H1 (cell line): ENCODE results near the gene RPS6KC1. TPM values are rescaled to one million over a fixed set of nuclear protein-coding genes. Genes with fewer than 3 reads are reported as not detected.

Experiments
- CTCF ChIA-PET: fragments of 300-600 bp; sonication (Branson Sonifier 250); formaldehyde crosslinking; loops from one replicate; lab custom pipeline; 2021; ENCODE audit not compliant: partially characterized antibody; lab: Charles Lee
- POLR2A ChIA-PET: fragments of 300-600 bp; sonication (Branson Sonifier 250); formaldehyde crosslinking; loops from one replicate; lab custom pipeline; 2021; ENCODE audit warnings: inconsistent platforms; ENCODE audit not compliant: partially characterized antibody; lab: Charles Lee
- DNase-seq, 2 experiments: peaks; one replicate each; pipeline versions ENCODE4 v3.0.0 to v3.0.0-alpha.2; 2010 to 2022; ENCODE audit warnings: low spot score in 2 of 2, low read depth in 1 of 2, mixed read lengths in 1 of 2
- FAIRE-seq: peaks from 2 replicates; lab custom pipeline; 2011; peaks lifted over from hg19 to GRCh38; lab: Jason Lieb, UNC
- H2AFZ ChIP-seq: 2 replicates; pipeline ENCODE4 v1.8.1; 2012; ENCODE audit warnings: low read length, inconsistent platforms
- H2AK5ac ChIP-seq: 2 replicates; pipeline ENCODE4 v1.6.1; 2013; ENCODE audit warnings: low read depth, low read length
- H2BK120ac ChIP-seq: replicated peaks from 2 replicates; pipeline ENCODE3; 2013; ENCODE audit warnings: low read depth, low read length, inconsistent platforms
- H2BK12ac ChIP-seq: 2 replicates; pipeline ENCODE4 v1.6.1; 2013; ENCODE audit warnings: low read depth, low read length
- H2BK15ac ChIP-seq: 2 replicates; pipeline ENCODE4 v1.6.1; 2013; ENCODE audit warnings: low read length
- H2BK20ac ChIP-seq: 2 replicates; pipeline ENCODE4 v1.6.1; 2013; ENCODE audit warnings: low read length
- H2BK5ac ChIP-seq: 2 replicates; pipeline ENCODE4 v1.6.1; 2013; ENCODE audit warnings: low read depth, low read length
- H3K14ac ChIP-seq: 2 replicates; pipeline ENCODE4 v1.6.1; 2013; ENCODE audit warnings: inconsistent platforms; ENCODE audit not compliant: insufficient read length
- H3K18ac ChIP-seq: 2 replicates; pipeline ENCODE4 v1.6.1; 2013; ENCODE audit warnings: low read length; ENCODE audit errors: extremely low read depth
- H3K23ac ChIP-seq: 2 replicates; pipeline ENCODE4 v1.6.1; 2013; ENCODE audit warnings: inconsistent platforms; ENCODE audit not compliant: insufficient read length
- H3K23me2 ChIP-seq: 2 replicates; pipeline ENCODE4 v1.6.1; 2013; ENCODE audit warnings: low read depth, low read length
- H3K27ac ChIP-seq: 2 replicates; pipeline ENCODE4 v1.6.1; 2011; ENCODE audit warnings: low read depth, low read length, inconsistent platforms
- H3K27me3 ChIP-seq, 4 experiments: replicated peaks in 1 of 4; 1 replicate in 1 of 4; 2 replicates in 3 of 4; pipeline versions ENCODE4 v1.6.1 to v1.8.1; 2011 to 2013; ENCODE audit warnings: low read length in 3 of 4, mild to moderate bottlenecking in 3 of 4, inconsistent platforms in 2 of 4, mixed read lengths in 2 of 4, moderate library complexity in 1 of 4; ENCODE audit not compliant: control insufficient read depth in 3 of 4, insufficient read depth in 3 of 4; ENCODE audit errors: extremely low read depth in 1 of 4
- H3K36me3 ChIP-seq, 4 experiments: 2 replicates each; pipeline versions ENCODE4 v1.6.1 to v1.8.1; 2011 to 2013; ENCODE audit warnings: mild to moderate bottlenecking in 4 of 4, low read length in 3 of 4, moderate library complexity in 2 of 4, control low read depth in 1 of 4, inconsistent platforms in 1 of 4; ENCODE audit not compliant: insufficient read depth in 4 of 4, control insufficient read depth in 2 of 4
- H3K4ac ChIP-seq: replicated peaks from 2 replicates; pipeline ENCODE3; 2013; ENCODE audit warnings: low read length, low read depth, mixed read lengths, inconsistent platforms; ENCODE audit not compliant: insufficient read length
- H3K4me1 ChIP-seq, 4 experiments: replicated peaks in 1 of 4; 1 replicate in 1 of 4; 2 replicates in 3 of 4; pipeline versions ENCODE4 v1.6.1 to v1.8.1; 2011 to 2013; ENCODE audit warnings: low read length in 3 of 4, inconsistent platforms in 2 of 4, mixed read lengths in 1 of 4; ENCODE audit not compliant: insufficient read depth in 4 of 4, control insufficient read depth in 3 of 4
- H3K4me2 ChIP-seq, 2 experiments: 2 replicates each; pipeline versions ENCODE4 v1.6.1 to v1.8.1; 2011 to 2013; ENCODE audit warnings: low read depth in 2 of 2, low read length in 2 of 2, control low read depth in 1 of 2, inconsistent platforms in 1 of 2, mild to moderate bottlenecking in 1 of 2; ENCODE audit not compliant: insufficient read depth in 1 of 2
- H3K4me3 ChIP-seq, 4 experiments: fragments of 200-600, 300-600 bp in 1 of 4; sonication (generic), shearing (Covaris generic), sonication (Bioruptor Twin) in 1 of 4; 2 replicates each; pipeline versions ENCODE4 v1.5.1 to v1.8.1; 2011 to 2016; ENCODE audit warnings: low read length in 4 of 4, low read depth in 3 of 4, control low read depth in 2 of 4, inconsistent platforms in 2 of 4, mild to moderate bottlenecking in 2 of 4, mixed read lengths in 1 of 4, moderate library complexity in 1 of 4; ENCODE audit not compliant: insufficient read depth in 2 of 4; ENCODE audit errors: extremely low read depth in 1 of 4
- H3K56ac ChIP-seq: replicated peaks from 2 replicates; pipeline ENCODE3; 2013; ENCODE audit warnings: low read depth, mild to moderate bottlenecking, mixed read lengths, low read length, inconsistent platforms; ENCODE audit not compliant: insufficient read length
- H3K79me1 ChIP-seq: 2 replicates; pipeline ENCODE4 v1.6.1; 2013; ENCODE audit warnings: low read depth, low read length, control low read depth
- H3K79me2 ChIP-seq, 2 experiments: 2 replicates each; pipeline versions ENCODE4 v1.6.1 to v1.8.1; 2012 to 2013; ENCODE audit warnings: low read length in 2 of 2, mild to moderate bottlenecking in 2 of 2, inconsistent platforms in 1 of 2; ENCODE audit not compliant: insufficient read depth in 2 of 2, control insufficient read depth in 1 of 2
- H3K9ac ChIP-seq, 4 experiments: replicated peaks in 1 of 4; 1 replicate in 1 of 4; 2 replicates in 3 of 4; pipeline versions ENCODE4 v1.6.1 to v1.8.1; 2011 to 2013; ENCODE audit warnings: low read depth in 3 of 4, low read length in 3 of 4, control low read depth in 2 of 4, mild to moderate bottlenecking in 2 of 4, moderate library complexity in 2 of 4, inconsistent platforms in 1 of 4; ENCODE audit errors: extremely low read depth in 1 of 4
- H3K9me3 ChIP-seq, 2 experiments: 2 replicates each; pipeline versions ENCODE4 v1.6.1 to v1.8.1; 2012 to 2013; ENCODE audit warnings: mild to moderate bottlenecking in 2 of 2, moderate library complexity in 2 of 2, control low read depth in 1 of 2, inconsistent platforms in 1 of 2, low read depth in 1 of 2, low read length in 1 of 2, mixed read lengths in 1 of 2; ENCODE audit not compliant: insufficient read depth in 2 of 2
- H4K20me1 ChIP-seq, 2 experiments: replicated peaks in 1 of 2; 2 replicates each; pipeline versions ENCODE3 to v1.8.1; 2011 to 2013; ENCODE audit warnings: inconsistent platforms in 2 of 2, low read length in 2 of 2, mild to moderate bottlenecking in 1 of 2; ENCODE audit not compliant: insufficient read depth in 2 of 2, control insufficient read depth in 1 of 2
- H4K5ac ChIP-seq: 2 replicates; pipeline ENCODE4 v1.6.1; 2013; ENCODE audit warnings: low read length, low read depth, mixed read lengths, inconsistent platforms; ENCODE audit not compliant: insufficient read length
- H4K8ac ChIP-seq: 2 replicates; pipeline ENCODE4 v1.8.0; 2013; ENCODE audit warnings: mild to moderate bottlenecking, moderate library complexity, low read length, inconsistent platforms; ENCODE audit not compliant: insufficient read depth; ENCODE audit errors: extremely low read depth
- H4K91ac ChIP-seq: replicated peaks from 2 replicates; pipeline ENCODE3; 2013; ENCODE audit warnings: low read length, mixed read lengths, inconsistent platforms; ENCODE audit not compliant: insufficient read length
- ASH2L ChIP-seq: fragments of 200-600, 300-600 bp; sonication (generic); IDR thresholded peaks from one replicate; pipeline ENCODE4 v1.7.1; 2017; ENCODE audit warnings: low read length
- BCL11A ChIP-seq, 2 experiments: IDR thresholded peaks; one replicate each; pipeline ENCODE4 v1.6.1; 2011; ENCODE audit warnings: low read depth in 2 of 2, low read length in 2 of 2, mild to moderate bottlenecking in 2 of 2
- CREB1 ChIP-seq: IDR thresholded peaks from 2 replicates; pipeline ENCODE4 v1.6.1; 2012; ENCODE audit warnings: inconsistent platforms
- POLR2A ChIP-seq, 2 experiments: IDR thresholded peaks; 1 replicate in 1 of 2; 2 replicates in 1 of 2; pipeline ENCODE4 v1.6.1; 2011; ENCODE audit warnings: low read depth in 2 of 2, low read length in 2 of 2, mild to moderate bottlenecking in 2 of 2; ENCODE audit errors: control extremely low read depth in 1 of 2
- SIN3A ChIP-seq, 2 experiments: IDR thresholded peaks in 1 of 2; conservative IDR thresholded peaks in 1 of 2; 2 replicates each; pipeline ENCODE4 v1.6.1; 2011 to 2012; ENCODE audit warnings: low read length in 2 of 2, improper control_type of control experiment in 1 of 2, low read depth in 1 of 2, mild to moderate bottlenecking in 1 of 2
- SP4 ChIP-seq: IDR thresholded peaks from 2 replicates; pipeline ENCODE4 v1.6.1; 2012; ENCODE audit warnings: low read length, inconsistent platforms
- SUZ12 ChIP-seq: fragments of 200-600 bp; sonication (generic); IDR thresholded peaks from 2 replicates; pipeline ENCODE4 v1.6.1; 2012; ENCODE audit warnings: mild to moderate bottlenecking, inconsistent platforms, low read length, moderate library complexity, mixed read lengths
- TAF7 ChIP-seq: optimal IDR thresholded peaks from 2 replicates; pipeline ENCODE3; 2011; ENCODE audit warnings: low read depth, mild to moderate bottlenecking, inconsistent platforms, low read length, moderate library complexity, borderline replicate concordance
- WGBS, 2 experiments: shearing (Covaris generic) in 1 of 2; methylation state at CpG; one replicate each; pipeline versions ENCODE4 v1.1.6 to v1.1.7; 2013 to 2015; ENCODE audit warnings: low lambda C conversion rate in 2 of 2, mixed read lengths in 2 of 2, inconsistent platforms in 1 of 2, low coverage in 1 of 2, missing lambda C conversion rate in 1 of 2; ENCODE audit not compliant: insufficient replicate concordance in 2 of 2, insufficient coverage in 1 of 2, insufficient read length in 1 of 2; ENCODE audit errors: extremely low coverage in 1 of 2, missing lambda C conversion rate in 1 of 2; 5-methylcytosine and 5-hydroxymethylcytosine counted together
- polyA plus RNA-seq, 7 experiments: library from polyadenylated mRNA; depleted of rRNA in 3 of 7; stranded (reverse) in 5 of 7; unstranded in 2 of 7; fragments of >200 nt in 5 of 7; fragments of 200-250 nt in 2 of 7; gene quantifications; 1 replicate in 5 of 7; 2 replicates in 1 of 7; 4 replicates in 1 of 7; pipeline versions ENCODE4 v1.2.1 to v1.2.3, GENCODE V29; 2011 to 2013; ENCODE audit warnings: missing spikeins in 2 of 7, mixed read lengths in 2 of 7
- total RNA-seq: library from RNA; stranded (reverse); fragmentation: NEBNext Ultra II Directional; extraction: Animal tissue kit (Norgen Biotek cat#: 25700); gene quantifications from 2 replicates; pipeline ENCODE4 v1.2.1, GENCODE V29; 2021
- TF ChIP-seq, protein P1 (sequence below): IDR thresholded peaks from 2 replicates; pipeline ENCODE4 v1.6.1; 2012; ENCODE audit warnings: inconsistent platforms
- TF ChIP-seq, protein P2 (sequence below): IDR thresholded peaks from 2 replicates; pipeline ENCODE4 v1.6.1; 2012; ENCODE audit warnings: inconsistent platforms

The RPS6KC1 gene
- total and polyA plus RNA-seq, 2 of the 8 experiments (the other 6 are each of a cell fraction or from before 2014, with no cell fraction given) = 4.9 to 17.6 TPM

GRCh38 chr1:213125643-213126042, 74.6 kb downstream of the RPS6KC1 start:
- no peak overlapping the region for H3K14ac ChIP-seq
- CTCF ChIA-PET = interaction anchor here (0.6 kb wide), 1 partner anchor 607 kb away, joined by 4 read pairs; no protein-coding TSS in a partner anchor
- TF ChIP-seq, protein P1, sequence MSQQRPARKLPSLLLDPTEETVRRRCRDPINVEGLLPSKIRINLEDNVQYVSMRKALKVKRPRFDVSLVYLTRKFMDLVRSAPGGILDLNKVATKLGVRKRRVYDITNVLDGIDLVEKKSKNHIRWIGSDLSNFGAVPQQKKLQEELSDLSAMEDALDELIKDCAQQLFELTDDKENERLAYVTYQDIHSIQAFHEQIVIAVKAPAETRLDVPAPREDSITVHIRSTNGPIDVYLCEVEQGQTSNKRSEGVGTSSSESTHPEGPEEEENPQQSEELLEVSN = no peak
- TF ChIP-seq ASH2L = no peak
- TF ChIP-seq, protein P2, sequence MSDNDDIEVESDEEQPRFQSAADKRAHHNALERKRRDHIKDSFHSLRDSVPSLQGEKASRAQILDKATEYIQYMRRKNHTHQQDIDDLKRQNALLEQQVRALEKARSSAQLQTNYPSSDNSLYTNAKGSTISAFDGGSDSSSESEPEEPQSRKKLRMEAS = no peak
- no peak for TF ChIP-seq SIN3A (conservative IDR thresholded peaks at IDR 0.05 in 1 of 2, IDR thresholded peaks at IDR 0.05 in 1 of 2; ENCODE audit: low read depth in 1 of 2, low read length in 2 of 2)
- TF ChIP-seq SUZ12 = no peak
- no peak for TF ChIP-seq SP4
- no peak for TF ChIP-seq TAF7
- no peak for TF ChIP-seq BCL11A (IDR thresholded peaks at IDR 0.05; ENCODE audit: low read depth in 2 of 2, low read length in 2 of 2)
- TF ChIP-seq POLR2A (IDR thresholded peaks at IDR 0.05; ENCODE audit: control extremely low read depth in 1 of 2, low read depth in 2 of 2, low read length in 2 of 2) = no peak
- no peak for TF ChIP-seq CREB1
- H4K8ac ChIP-seq = no peak overlapping the region
- H3K79me1 ChIP-seq = no peaks in the 10 kb centered on the region
- no peak overlapping the region for H2BK120ac ChIP-seq
- no peak overlapping the region for H3K27ac ChIP-seq
- POLR2A ChIA-PET = no interaction called here
- no peaks in the 10 kb centered on the region; the same call in 1 of the 2 replicates for H3K23me2 ChIP-seq
- H4K20me1 ChIP-seq = no peaks in the 10 kb centered on the region
- no peaks in the 10 kb centered on the region for H3K36me3 ChIP-seq
- H3K4me1 ChIP-seq = no peaks in the 10 kb centered on the region
- no peak overlapping the region for H4K91ac ChIP-seq
- no peak overlapping the region for H3K56ac ChIP-seq
- H3K23ac ChIP-seq = no peak overlapping the region
- no peak overlapping the region for H2BK12ac ChIP-seq
- no peak overlapping the region for H2BK15ac ChIP-seq
- H2AK5ac ChIP-seq = no peak overlapping the region
- no peak overlapping the region for H4K5ac ChIP-seq
- no peaks in the 10 kb centered on the region for H3K79me2 ChIP-seq
- WGBS, 2 experiments = 96% methylated on average over 2 of the region's 2 CpGs; no CpG with 5 or more reads in 1 of the 2 experiments
- H3K4ac ChIP-seq = no peak overlapping the region
- no peaks in the 10 kb centered on the region for H3K27me3 ChIP-seq
- no peak overlapping the region for H2AFZ ChIP-seq
- H3K9ac ChIP-seq = no peak overlapping the region
- no peak overlapping the region for H2BK20ac ChIP-seq
- H3K9me3 ChIP-seq = no peaks in the 10 kb centered on the region; a peak in 1 of 4 replicates
- DNase-seq (no peak), FAIRE-seq (no peak)
- H3K4me2 ChIP-seq = no peak overlapping the region
- H3K4me3 ChIP-seq = no peak overlapping the region
- no peak overlapping the region for H2BK5ac ChIP-seq
- H3K18ac ChIP-seq = no peak overlapping the region
